NCI-H2081 treated with DMSO at 0.1 percent for 48 hours (cell line): ENCODE measurements around the gene CHDH.

Source experiments
- DNase-seq: peaks from one replicate; lab custom pipeline; 2025; lab: John Stamatoyannopoulos, UW

Gene CHDH, protein sequence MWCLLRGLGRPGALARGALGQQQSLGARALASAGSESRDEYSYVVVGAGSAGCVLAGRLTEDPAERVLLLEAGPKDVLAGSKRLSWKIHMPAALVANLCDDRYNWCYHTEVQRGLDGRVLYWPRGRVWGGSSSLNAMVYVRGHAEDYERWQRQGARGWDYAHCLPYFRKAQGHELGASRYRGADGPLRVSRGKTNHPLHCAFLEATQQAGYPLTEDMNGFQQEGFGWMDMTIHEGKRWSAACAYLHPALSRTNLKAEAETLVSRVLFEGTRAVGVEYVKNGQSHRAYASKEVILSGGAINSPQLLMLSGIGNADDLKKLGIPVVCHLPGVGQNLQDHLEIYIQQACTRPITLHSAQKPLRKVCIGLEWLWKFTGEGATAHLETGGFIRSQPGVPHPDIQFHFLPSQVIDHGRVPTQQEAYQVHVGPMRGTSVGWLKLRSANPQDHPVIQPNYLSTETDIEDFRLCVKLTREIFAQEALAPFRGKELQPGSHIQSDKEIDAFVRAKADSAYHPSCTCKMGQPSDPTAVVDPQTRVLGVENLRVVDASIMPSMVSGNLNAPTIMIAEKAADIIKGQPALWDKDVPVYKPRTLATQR

GRCh38 chr3:53846134-53846850, at the start of gene CHDH, which contains the start of gene IL17RB:
TSS of gene CHDH (minus strand) at chr3:53846419. CDS start at chr3:53824008, 22,411 bp downstream.
TSS of gene IL17RB (plus strand) at chr3:53846568. CDS start at chr3:53846589, 21 bp downstream.
- no peak for DNase-seq

DNA sequence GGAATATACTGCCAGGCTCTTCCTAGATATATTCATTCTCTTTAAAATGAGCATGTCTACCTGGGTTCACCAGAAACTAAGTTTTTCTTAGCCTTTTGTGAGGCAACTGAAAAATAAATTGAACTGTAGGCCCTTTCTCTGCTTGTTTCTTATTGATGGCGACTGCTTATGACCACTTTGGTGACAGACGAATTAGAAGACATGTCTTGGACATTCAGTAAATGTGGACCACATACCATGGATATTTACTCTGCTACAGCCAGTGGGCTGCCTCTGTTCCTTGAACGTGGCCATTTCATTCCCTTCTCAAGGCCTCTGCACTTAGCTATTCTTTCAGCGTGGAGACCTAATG, 46.0 kb upstream of the CHDH start:
- no peak for DNase-seq

- DNase-seq = peak; percentile 94
Observed at GRCh38 chr3:53891497-53892285, 45.5 kb upstream of the CHDH start, which contains the start of gene SELENOK. TSS of gene SELENOK (minus strand) at chr3:53891859.

DNA sequence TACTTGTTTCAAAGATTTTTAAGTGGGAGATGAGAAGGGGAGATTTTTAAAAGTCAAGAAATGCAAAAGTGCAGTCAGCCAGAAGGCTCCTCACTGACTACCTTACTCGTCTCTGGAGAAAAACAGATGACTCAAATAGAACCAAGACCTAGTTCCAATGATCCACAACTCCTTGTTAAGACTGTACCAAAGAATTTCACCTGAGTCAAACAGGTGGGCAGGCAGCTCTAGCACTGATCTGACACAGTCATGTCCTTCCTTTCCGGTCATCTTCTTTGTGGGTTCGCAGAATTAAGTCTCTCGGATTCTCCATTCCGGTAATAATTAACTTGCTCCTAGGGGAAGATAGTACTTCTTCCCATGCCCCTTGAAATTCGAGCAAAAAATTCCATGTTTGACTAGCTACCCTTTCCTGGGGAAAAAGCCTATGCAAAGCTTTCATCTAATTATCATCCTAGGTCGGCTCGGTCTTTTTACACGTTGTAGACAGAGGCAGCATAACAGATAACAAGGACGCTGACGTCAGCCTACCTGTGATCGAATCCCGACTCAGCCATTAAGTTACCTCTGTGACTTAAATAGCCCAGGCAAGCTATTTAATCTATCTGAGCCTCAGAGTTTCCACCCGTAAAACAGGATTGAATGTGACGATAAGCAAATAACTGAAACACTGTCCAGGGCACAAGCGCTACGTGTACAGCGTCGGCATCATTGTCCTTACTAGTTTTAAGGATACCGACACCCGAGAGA, 44.7 kb upstream of the CHDH start:
- DNase-seq = no peak

GRCh38 chr3:53888232-53888631, 42.0 kb upstream of the CHDH start:
- no peak for DNase-seq

- DNase-seq = no peak
Observed at GRCh38 chr3:53887446-53887845, 41.2 kb upstream of the CHDH start.

DNA sequence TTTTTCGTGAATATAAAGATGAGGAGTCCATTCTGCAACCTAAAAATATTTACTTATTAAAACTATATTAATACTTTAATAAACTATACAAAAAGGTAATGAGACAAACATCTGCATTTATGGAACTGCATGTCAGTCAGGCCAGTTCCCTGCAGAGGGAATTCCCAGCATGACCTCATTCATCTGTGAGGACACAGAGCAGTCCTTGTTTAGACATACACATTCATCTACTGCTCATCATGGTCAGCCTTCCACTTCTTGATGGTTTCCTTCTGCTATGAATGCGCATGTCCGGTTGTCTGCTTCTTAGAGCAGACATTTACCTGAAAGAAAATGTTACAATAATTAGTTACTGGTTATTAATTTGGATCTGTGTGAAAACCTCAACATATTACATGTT, 39.0 kb upstream of the CHDH start:
- DNase-seq = no peak

DNA sequence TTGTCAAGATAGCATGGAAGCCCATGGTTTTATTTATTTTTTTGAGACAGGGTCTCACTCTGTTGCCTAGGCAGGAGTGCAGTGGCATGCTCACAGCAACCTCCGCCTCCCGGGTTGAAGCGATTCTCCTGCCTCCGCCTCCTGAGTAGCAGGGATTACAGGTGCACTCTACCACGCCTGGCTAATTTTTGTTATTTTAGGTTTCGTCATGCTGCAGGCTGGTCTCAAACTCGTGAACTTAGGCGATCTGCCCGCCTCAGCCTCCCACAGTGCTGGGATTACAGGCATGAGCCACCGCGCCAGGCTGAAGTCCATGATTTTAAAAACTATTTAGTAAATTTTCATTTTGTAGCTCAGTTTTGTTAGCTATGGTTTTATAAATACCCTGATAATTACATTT, 38.4 kb upstream of the CHDH start:
- DNase-seq = no peak

- DNase-seq = no peak
Observed at GRCh38 chr3:53883008-53883407, 36.8 kb upstream of the CHDH start.

GRCh38 chr3:53881691-53882593, 35.7 kb upstream of the CHDH start, which contains the start of gene ACTR8:
TSS of gene ACTR8 (minus strand) at chr3:53882152. CDS start at chr3:53882101, 51 bp downstream.
- no peak for DNase-seq

DNA sequence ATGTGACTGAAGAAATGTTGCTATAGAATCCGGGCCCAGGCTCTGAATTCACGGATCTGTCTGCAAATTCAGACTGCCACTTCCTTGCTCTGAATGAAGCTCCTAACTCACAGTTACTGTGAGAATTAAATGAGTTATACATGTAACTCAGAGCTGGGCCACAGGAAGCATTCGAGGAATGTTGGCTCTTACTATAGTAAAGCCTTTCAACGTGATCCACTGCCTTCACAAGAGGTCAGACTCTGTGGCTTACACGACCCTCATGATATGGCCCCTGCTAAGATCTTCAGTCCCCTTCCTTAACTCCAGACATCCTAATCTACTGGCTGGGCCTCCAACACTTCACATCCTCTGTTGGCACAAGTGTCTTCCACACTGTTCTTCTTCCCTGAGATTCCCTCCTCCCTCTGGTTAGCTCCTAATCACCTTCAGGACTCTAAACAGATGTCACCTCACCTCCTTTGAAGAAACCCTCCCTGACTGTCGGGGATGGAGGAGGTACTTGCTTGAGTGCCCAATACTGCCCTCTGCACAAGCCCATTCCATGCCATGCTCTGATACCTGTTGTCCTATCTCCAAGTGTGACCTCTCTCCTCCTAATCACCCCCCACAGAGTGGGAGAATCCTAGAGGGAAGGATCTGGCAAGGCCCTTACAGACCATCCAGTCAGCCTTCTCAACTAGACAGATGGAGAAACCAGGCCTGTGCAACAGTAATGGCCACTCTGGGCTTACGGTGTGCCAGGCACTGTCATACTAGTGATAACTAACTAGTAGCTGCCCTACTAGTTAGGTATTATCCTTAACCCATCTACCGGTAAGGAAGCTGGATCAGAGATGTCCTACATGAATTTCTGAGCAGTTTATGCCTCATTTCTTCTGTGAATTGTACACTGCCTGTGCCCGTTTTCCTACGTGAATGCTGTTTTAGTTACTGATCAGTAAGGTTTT, 34.5 kb upstream of the CHDH start:
- no peak for DNase-seq

GRCh38 chr3:53865732-53866499, 19.7 kb upstream of the CHDH start:
- DNase-seq = no peak

DNA sequence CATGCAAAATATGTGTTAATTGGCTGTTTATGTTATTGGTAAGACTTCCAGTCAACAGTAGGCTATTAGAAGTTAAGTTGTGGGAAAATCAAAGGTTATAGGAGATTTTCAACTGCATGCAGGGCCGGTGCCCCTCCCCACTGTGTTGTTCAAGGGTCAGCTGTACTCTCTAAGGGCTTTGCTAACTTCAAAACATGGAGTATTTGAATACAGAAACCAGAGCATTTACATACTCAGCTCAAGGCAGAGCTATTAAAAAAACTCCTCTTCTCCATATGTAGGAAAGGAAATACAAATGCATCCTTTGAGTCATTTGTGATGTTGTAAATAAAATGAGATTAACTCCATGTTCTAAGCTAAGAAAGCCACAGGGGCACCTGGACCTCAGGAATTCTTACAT, 16.9 kb upstream of the CHDH start:
- DNase-seq = no peak

GRCh38 chr3:53862241-53862640, 16.0 kb upstream of the CHDH start:
- DNase-seq = no peak

DNA sequence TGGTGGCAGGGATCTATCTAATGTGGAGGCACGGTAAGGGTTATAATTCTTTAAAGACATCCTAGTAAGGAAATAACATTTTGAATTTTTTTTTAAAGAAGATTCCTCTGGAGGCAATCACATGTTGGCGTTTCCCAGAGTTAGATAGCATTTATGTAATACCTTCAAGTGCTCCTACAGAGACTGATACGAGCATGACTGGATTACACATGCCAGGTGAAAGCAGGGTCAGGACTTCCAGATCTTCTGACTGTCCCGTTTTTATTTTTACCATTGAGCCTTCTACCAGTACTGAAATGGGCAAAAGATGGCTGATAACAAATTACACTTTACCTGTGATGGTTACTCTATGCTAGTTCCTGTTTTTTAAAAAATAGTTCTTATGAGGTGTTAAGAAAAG, 14.0 kb upstream of the CHDH start:
- no peak for DNase-seq

DNA sequence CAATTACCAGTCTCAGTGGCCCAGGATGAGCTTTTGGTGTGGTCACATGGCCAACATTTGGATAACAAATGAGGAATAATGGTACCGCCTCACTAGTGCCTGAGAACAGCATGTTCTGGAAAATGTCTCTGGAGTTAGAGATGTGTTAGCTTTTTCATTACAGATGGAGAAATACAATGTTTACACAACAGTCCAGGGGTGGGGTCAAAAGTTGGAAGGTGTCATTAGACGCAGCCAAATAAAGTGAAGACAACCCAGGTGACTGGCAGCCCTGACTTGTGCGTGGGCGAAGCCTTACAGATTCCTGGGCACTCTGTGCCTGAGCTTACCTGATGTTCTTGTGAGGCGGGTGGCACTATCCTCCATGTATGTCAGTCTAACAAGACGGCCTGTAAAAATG, 13.0 kb upstream of the CHDH start:
- no peak for DNase-seq

DNA sequence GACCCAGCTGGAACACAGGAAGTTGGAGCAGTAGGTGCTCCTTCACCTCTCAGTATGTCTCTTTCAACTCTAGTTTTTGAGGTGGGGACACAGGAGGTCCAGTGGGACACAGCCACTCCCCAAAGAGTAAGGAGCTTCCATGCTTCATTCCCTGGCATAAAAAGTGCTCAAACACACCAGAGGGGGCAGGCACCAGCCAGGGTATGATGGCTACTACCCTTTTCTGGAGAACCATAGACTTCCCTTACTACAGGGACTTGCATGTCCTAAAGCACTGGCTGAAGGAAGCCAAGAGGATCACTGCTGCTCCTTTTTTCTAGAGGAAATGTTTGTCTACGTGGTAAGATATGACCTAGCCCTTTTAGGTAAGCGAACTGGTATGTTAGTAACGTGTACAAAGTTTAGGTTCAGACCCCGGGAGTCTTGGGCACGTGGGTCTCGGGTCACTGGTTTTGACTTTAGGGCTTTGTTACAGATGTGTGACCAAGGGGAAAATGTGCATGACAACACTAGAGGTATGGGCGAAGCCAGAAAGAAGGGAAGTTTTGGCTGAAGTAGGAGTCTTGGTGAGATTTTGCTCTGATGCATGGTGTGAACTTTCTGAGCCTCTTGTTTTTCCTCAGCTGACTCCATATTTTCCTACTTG, 12.0 kb upstream of the CHDH start:
- no peak for DNase-seq

- no peak for DNase-seq
Observed at GRCh38 chr3:53856964-53857363, 10.7 kb upstream of the CHDH start.
